GM21526 (cell line): ENCODE results near the gene TANGO6.

Source experiments
- ATAC-seq: cut with Tn5 transposase; IDR thresholded peaks from one replicate; pipeline ENCODE4 v1.9.1; 2021; ENCODE audit warnings: moderate library complexity; ENCODE audit not compliant: unreplicated experiment, low FRiP score

Gene TANGO6

GRCh38 chr16:68995011-68995504 lies 151.7 kb downstream of the TANGO6 start:
- ATAC-seq: no peak

GRCh38 chr16:68997564-68997963 lies 154.2 kb downstream of the TANGO6 start:
- no peak for ATAC-seq

- no peak for ATAC-seq
These were observed 155.8 kb downstream of the TANGO6 start for GRCh38 chr16:68999114-68999513.

DNA sequence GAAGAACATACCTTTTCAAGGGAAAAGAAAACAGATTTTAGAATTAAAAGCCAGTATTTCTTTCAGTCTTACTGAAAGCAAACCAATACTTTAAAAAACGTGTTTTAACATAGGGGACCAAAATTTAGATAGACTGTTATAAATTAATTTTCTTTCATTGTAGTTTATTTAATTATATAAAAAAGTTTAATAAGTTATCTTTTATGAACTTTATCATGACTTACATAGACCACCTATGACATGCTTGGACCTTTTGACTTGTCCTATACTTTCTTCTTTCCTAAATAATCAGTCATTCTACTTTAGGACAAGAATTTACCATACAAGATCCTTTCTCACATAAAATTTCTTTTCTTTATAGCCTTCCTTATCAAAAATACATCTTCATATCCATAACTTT lies 160.2 kb downstream of the TANGO6 start:
- no peak for ATAC-seq

DNA sequence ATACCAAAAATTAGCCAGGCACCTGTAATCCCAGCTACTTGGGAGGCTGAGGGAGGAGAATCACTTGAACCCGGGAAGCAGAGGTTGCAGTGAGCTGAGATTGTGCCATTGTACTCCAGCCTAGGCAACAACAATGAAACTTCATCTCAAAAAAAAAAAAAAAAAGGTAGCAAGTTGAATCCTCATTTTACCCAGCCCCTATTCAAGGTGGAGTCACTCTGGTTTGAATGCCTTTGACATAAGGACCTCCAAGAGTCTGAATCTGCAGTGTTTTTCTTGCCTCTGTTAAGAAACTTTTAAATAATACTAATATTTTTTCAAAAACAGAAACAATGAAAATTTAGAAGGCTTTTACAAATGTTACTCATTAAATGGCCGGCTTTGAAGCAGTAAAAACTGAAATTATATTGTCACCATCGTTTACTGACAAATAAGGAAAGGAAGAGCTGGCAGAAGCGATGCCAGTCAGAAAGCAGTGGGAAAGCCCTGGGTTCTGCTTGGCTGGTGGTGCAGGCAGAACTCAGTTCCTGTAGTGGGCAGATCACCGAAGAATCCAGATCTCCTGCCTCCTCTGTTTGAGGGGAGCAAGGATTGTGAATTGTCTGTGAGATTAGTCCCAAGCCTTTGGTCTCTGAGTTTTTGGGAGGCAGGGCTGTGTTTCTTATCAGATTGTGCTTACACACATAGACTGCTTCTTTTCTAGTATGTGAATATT lies 162.5 kb downstream of the TANGO6 start:
- ATAC-seq: no peak

GRCh38 chr16:69012906-69013305 lies 169.6 kb downstream of the TANGO6 start:
- no peak for ATAC-seq

- ATAC-seq: no peak
These were observed 170.7 kb downstream of the TANGO6 start for GRCh38 chr16:69013991-69014390.

- ATAC-seq: no peak
These were observed 171.5 kb downstream of the TANGO6 start for GRCh38 chr16:69014811-69015210.

DNA sequence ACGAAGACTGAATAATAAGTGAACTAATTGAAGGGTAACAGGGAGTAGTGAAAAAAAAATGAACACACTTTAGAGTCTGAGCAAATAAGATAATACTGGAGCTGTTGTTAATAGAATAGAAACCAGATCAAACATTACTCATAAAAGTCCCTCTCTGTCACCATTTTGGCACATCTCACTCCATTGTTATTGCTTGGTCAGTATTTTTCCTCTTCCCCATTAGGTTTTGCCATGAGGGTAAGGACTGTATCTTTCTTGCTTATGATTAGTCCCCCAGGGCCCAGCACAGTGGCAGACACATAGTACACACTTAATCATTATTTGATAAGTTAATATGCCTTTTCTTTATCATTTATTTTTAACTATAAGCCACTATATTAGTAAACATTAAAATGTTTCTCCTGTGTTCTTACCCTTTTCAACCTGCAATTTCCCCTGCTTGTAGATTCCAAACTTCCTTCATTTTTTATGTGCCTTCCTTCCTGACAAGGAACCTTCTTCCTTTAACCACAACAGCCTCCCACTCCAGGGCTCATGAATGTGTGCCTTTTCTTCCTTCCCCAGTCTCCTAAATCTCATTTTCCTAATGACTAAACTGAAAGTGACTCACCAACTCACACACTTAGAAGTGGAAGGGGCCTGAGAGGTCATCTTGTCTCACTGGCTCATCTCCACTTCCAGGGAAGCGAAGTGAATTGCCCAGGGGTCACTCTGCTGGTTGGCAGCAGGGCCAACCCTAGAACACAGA lies 173.9 kb downstream of the TANGO6 start:
- no peak for ATAC-seq

DNA sequence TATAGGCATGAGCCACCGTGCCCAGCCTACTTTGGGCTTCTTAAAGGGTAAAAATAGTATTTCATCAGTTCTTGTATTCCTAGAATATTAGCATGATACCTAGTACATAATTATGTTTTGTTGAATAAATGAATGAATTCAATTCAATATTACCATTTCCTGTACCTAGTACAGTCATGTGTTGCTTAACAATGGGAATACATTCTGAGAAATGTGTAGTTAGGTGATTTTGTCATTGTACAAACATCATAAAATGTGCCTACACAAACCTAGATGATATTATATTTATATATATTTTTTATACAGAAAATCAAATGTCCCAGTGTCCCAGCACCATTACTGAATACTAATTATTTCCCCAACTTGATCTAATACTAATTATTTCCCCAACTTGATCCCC lies 176.5 kb downstream of the TANGO6 start:
- ATAC-seq: no peak

DNA sequence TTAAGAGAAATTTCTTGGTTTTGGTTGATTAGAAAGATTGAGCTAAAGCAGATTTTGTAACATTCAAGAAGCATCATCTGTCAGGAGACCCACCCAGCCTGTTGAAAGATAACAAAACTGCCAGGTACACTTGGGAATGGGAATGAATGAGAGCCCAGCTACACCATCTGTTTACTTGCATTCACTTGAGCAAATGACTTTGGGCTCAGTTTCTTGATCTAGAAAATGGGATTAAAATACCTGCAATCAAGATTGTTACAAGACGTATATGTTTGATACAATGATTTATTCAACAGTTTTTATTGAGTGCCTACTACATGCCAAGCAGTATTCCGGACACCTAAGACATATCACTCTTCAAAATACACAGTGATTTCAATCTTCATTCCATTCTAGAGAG lies 185.8 kb downstream of the TANGO6 start:
- no peak for ATAC-seq

GRCh38 chr16:69031877-69032301 lies 188.6 kb downstream of the TANGO6 start:
- ATAC-seq: no peak

- no peak for ATAC-seq
These were observed 190.0 kb downstream of the TANGO6 start for GRCh38 chr16:69033151-69033949.

DNA sequence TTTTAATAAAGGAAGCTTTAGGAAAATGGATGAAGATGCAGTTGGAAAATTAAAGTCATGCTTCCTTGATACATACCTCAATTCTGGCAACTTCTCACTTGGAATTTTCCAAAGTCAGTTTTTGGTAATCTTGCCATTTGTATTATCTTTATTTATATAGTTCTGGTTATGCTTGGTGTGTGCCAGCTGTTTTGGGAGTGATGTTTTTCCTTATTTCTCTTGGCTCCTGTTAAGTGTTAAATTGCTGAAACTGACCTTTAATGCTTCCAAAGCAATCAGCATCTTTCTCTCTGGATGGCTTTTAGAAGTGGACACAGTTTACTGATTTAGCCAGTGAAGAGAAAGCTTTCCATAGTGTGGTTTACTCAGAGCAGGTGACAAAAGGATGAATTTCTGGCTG lies 192.0 kb downstream of the TANGO6 start:
- no peak for ATAC-seq

- ATAC-seq: no peak
These were observed 193.2 kb downstream of the TANGO6 start for GRCh38 chr16:69036399-69037091.

GRCh38 chr16:69037373-69038160 lies 194.2 kb downstream of the TANGO6 start:
- no peak for ATAC-seq

DNA sequence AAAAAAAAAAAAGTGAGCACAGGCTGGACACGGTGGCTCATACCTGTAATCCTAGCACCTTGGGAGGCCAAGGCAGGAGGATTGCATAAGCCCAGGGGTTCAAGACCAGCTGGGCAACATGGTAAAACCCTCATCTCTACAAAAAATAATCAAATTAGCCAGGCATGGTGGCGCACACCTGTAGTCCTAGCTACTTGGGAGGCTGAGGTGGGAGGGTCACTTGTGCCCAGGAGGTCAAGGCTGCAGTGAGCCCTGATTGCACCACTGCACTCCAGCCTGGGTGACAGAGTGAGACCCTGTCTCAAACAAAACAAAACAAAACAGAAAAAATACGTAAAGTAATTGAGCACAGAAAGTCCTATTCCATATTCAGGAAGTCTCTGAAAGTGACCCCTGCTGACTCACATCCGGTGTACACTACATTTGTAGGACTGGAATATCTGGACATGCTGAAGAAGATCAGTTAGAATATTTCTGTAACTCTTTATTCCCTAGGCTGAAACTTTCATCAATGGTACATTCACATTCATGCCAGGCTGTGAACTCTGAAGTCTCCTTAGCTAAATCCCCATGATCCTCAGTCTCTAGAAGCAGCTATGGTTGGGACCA lies 196.1 kb downstream of the TANGO6 start:
- ATAC-seq: no peak

- no peak for ATAC-seq
These were observed 197.0 kb downstream of the TANGO6 start for GRCh38 chr16:69040144-69040909.
